PC-9 (cell line): ENCODE measurements around the gene COL27A1.

ENCODE experiments used
- CTCF ChIP-seq: fragments of 200-600 bp; sonication (generic); conservative IDR thresholded peaks from 2 replicates; pipeline ENCODE4 v1.6.1; 2017; ENCODE audit warnings: mixed run types, antibody characterized with exemption, mild to moderate bottlenecking, moderate library complexity
- EZH2 ChIP-seq: fragments of 200-600 bp; sonication (generic); IDR thresholded peaks from 2 replicates; pipeline ENCODE4 v1.8.0; 2017; ENCODE audit warnings: antibody characterized with exemption, low read depth

DNA sequence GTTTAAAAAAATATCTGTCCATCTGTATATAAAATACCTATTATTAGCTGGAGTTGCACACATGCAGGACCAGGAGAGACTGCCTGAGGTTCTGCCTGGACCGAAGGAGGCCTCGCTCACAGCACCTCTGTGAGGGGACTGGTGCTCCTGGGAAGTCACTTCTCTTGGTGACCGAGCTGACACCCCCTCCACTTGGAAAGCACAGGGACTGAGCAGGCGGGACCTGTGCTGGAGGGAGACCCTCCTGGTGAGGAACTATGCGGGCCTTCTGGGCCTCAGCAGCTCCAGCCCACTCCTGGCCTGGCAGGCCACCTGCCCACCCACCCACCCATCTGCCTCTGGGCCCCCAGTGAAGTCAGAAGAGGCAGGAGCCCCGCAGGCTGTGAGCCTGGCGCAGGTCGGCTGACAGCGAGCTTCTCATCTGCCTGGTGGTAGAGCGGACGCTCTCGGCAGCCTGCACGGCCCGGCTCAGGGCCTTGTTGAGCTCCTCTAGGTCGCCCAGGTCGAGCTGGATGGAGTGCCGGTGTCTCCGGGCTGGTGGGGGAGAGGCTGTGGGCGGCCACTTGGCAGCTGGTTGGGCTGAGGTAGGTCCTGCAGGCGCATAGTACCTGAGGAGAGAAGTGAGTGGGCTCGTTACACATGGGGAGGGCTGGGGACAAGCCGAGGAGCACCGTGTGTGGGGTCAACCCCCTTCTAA, 181.5 kb downstream of the COL27A1 start:
- no peak for TF ChIP-seq CTCF
- no peak for TF ChIP-seq EZH2
